Upper lobe of right lung (tissue), 1 donor: ENCODE results near the gene KIRREL2. TPM values are rescaled to one million over a fixed set of nuclear protein-coding genes. Genes with fewer than 3 reads are reported as not detected.
A peak's percentile ranks its signal among the peaks of the same experiment; 100 is the strongest.

Experiments
- ATAC-seq: fragments of 200-7000 bp; cut with Tn5 transposase; one replicate; pipeline ENCODE4 v1.9.1; 2020; ENCODE audit warnings: mild to moderate bottlenecking, moderate library complexity
- DNase-seq: peaks from one replicate; pipeline ENCODE4 v3.0.0-alpha.2; 2020
- H3K27ac ChIP-seq: fragments of 200-600 bp; one replicate; pipeline ENCODE4 v1.8.0; 2022
- H3K27me3 ChIP-seq: fragments of 200-600 bp; one replicate; pipeline ENCODE4 v1.8.0; 2022; ENCODE audit warnings: mild to moderate bottlenecking
- H3K36me3 ChIP-seq: fragments of 200-600 bp; one replicate; pipeline ENCODE4 v1.8.0; 2022
- H3K4me1 ChIP-seq: fragments of 200-600 bp; one replicate; pipeline ENCODE4 v1.8.0; 2022
- H3K4me3 ChIP-seq: fragments of 200-600 bp; one replicate; pipeline ENCODE4 v1.8.0; 2022; ENCODE audit warnings: mild to moderate bottlenecking
- H3K9me3 ChIP-seq: fragments of 200-600 bp; one replicate; pipeline ENCODE4 v1.8.0; 2022
- CTCF ChIP-seq: fragments of 200-600 bp; IDR thresholded peaks from one replicate; pipeline ENCODE4 v1.8.0; 2022; ENCODE audit warnings: antibody characterized with exemption
- intact Hi-C: fragments of 100-400 bp; cut with DNase I; formaldehyde crosslinking; loops from one replicate; pipeline ENCODE4 v1.11.0; 2022
- total RNA-seq: library from RNA; stranded (reverse); fragmentation: NEBNext Ultra II Directional; extraction: Animal tissue kit (Norgen Biotek cat#: 25700); gene quantifications from one replicate; pipeline ENCODE4 v1.2.1, GENCODE V29; 2021
- donor health status: DM: no; HTN: yes; CAD: no; lungs with severe emphysema.

The KIRREL2 gene
- total RNA-seq, 1 donor from 2014 or later = not detected

- DNase-seq (no peak), ATAC-seq (no peak)
- H3K9me3 ChIP-seq = no peaks in the 10 kb centered on the region
- H3K4me1 ChIP-seq = peaks cover 12% of the 10 kb centered on the region
- no peak overlapping the region for H3K27ac ChIP-seq
- no peak for TF ChIP-seq CTCF
- H3K36me3 ChIP-seq = no peaks in the 10 kb centered on the region
- no peak overlapping the region for H3K4me3 ChIP-seq
- intact Hi-C loops = no loop called here
- peaks cover 44% of the 10 kb centered on the region for H3K27me3 ChIP-seq
Measured at GRCh38 chr19:35841961-35842595, 14.6 kb upstream of the KIRREL2 start.

DNA sequence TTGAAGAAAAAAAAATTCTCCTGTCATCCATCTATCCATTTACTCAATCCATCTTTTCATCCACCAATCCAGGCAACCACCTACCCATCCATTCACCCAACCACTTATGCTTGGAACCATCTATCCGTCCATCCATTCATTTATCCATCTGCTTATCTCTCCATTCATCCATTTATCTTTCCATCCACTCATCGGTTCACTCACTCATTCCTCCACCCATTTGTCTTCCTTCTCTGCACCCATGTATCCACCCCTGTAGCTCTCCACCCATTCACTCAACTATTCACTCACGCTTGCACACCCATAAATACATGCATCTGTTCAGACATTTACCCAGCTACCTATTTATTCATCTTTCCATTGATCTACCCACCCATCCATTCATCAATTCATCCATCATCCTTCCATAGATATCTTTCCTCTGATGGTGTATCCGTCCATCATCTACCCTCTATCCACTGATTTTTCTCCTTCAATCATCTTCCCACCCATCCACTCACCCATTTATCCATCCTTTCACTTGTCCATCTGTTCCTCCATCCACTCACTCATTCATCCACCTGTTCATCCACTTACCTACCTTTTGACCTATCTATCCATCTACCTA, 13.9 kb upstream of the KIRREL2 start:
- no peaks in the 10 kb centered on the region for H3K36me3 ChIP-seq
- H3K9me3 ChIP-seq = no peaks in the 10 kb centered on the region
- H3K27me3 ChIP-seq = peaks cover 44% of the 10 kb centered on the region
- TF ChIP-seq CTCF = no peak
- intact Hi-C loops = no loop called here
- no peak overlapping the region for H3K27ac ChIP-seq
- H3K4me3 ChIP-seq = no peak overlapping the region
- peaks cover 12% of the 10 kb centered on the region for H3K4me1 ChIP-seq
- DNase-seq (no peak), ATAC-seq (no peak)

DNA sequence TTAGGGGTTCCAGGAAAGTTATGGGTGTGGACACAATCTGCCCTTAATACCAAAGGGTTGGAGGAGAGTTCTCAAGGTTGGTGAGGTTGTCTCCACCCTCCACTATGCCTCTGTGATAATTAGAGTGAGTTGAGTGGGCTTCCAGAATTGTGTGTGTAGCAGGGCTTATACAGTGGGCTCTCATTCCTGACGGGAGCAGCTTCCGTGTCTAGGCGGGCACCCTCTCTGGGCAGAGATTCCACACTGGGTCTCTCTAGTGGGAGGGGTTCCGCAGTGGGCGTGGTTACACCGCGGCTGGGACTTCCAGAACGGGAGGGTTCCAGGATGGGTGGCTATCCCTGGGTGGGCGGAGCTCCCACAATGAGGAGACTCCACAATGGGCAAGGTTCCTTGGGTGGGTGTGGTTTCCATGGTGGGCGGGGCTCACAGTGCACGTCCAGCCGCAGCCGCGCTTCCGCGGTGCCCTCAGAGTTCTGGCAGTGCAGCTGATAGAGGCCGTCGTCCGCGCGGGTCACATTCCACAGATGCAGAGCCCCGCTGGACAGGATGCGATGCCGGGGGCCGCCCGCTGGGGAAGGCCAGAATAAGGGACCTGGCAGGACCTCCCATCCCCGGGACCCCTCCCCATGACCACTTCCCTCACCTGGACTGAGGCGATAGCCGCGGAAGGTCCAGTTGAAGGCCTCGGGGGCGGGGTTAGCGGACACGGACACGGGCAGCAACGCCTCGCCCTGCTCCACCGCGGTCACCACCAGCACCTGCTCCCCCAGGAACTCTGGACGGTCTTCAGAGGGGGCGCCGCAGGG, 12.8 kb upstream of the KIRREL2 start:
- no peaks in the 10 kb centered on the region for H3K9me3 ChIP-seq
- H3K36me3 ChIP-seq = no peaks in the 10 kb centered on the region
- H3K27me3 ChIP-seq = peaks cover 49% of the 10 kb centered on the region
- ATAC-seq (peak; percentile 47), DNase-seq (no peak)
- TF ChIP-seq CTCF = no peak
- H3K27ac ChIP-seq = no peak overlapping the region
- H3K4me3 ChIP-seq = no peak overlapping the region
- intact Hi-C loops = no loop called here
- H3K4me1 ChIP-seq = peaks cover 12% of the 10 kb centered on the region

- H3K27ac ChIP-seq = no peak overlapping the region
- ATAC-seq (no peak), DNase-seq (no peak)
- no peak overlapping the region for H3K4me3 ChIP-seq
- intact Hi-C loops = no loop called here
- no peak for TF ChIP-seq CTCF
- no peaks in the 10 kb centered on the region for H3K9me3 ChIP-seq
- H3K27me3 ChIP-seq = peaks cover 57% of the 10 kb centered on the region
- peaks cover 12% of the 10 kb centered on the region for H3K4me1 ChIP-seq
- H3K36me3 ChIP-seq = no peaks in the 10 kb centered on the region
Measured at GRCh38 chr19:35844482-35845214, 12.1 kb upstream of the KIRREL2 start.

DNA sequence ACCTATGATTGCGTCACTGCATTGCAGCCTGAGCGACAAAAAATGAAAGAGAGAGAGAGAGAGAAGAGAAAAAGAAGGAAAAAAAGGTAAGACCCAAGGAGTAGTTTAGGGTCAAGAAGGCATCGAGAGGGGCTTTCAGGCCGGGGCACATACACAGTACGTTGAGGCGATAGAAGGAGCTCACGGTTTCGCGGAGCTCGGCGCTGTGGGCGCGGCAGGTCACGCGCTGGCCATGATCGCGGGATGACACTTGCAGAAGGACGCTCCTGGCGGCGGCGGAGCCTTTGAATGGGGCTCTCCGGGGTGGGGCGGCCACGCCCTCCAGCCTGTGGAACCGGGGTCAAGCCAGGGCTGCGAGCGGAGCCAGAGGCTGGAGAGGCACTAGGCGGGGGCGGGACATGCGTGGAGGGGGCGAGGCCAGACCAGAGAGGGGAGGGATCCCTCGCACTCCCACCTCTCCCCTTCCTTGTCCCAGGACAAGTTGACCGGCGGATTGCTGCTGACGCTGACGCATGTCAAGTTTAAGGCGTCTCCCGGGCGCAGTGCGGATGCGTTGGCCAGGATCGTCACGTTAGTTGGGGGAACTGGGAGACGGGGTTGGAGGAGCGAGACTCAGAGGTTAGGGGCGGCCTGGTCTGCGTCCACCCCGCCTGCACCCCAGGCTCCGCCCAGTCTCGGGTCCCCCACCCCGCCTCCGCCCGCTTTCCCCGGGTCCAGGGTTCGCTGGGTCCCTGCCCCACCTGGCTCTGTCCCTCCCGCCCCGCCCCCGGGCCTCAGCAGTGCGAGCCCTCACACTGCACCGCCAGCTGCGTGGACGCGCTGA, 11.3 kb upstream of the KIRREL2 start:
- Histone ChIP-seq H3K36me3 (no peaks in the 10 kb centered on the region), H3K4me1 (peaks cover 12% of the 10 kb centered on the region), H3K4me3 (no peak overlapping the region), H3K27me3 (peaks cover 62% of the 10 kb centered on the region), H3K27ac (no peak overlapping the region), H3K9me3 (no peaks in the 10 kb centered on the region)
- intact Hi-C loops = no loop called here
- no peak for DNase-seq
- peak; percentile 56 for ATAC-seq
- no peak for TF ChIP-seq CTCF
